Measurements from ENCODE around the gene NPFFR1.
"Not testable (repeated sequence)": the region's sequence is repeated elsewhere in the genome, so short reads cannot be mapped to it uniquely, and the experiment has no call there.

DNA sequence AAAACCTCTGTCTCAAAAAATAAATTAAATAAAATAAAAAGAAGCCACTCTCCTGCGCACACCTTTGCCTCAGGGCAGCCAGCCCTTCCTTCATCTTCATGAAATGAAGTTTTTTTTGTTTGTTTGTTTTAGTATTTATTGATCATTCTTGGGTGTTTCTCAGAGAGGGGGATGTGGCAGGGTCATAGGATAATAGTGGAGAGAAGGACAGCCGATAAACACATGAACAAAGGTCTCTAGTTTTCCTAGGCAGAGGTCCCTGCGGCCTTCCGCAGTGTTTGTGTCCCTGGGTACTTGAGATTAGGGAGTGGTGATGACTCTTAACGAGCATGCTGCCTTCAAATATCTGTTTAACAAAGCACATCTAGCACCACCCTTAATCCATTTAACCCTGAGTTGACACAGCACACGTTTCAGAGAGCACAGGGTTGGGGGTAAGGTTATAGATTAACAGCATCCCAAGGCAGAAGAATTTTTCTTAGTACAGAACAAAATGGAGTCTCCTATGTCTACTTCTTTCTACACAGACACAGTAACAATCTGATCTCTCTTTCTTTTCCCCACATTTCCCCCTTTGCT is 45.8 kb downstream of the NPFFR1 start:
- TF ChIP-seq EP300, POLR2AphosphoS5, POLR2A (IDR thresholded peaks at IDR 0.05): not testable (repeated sequence)
- TF ChIP-seq, protein P1, sequence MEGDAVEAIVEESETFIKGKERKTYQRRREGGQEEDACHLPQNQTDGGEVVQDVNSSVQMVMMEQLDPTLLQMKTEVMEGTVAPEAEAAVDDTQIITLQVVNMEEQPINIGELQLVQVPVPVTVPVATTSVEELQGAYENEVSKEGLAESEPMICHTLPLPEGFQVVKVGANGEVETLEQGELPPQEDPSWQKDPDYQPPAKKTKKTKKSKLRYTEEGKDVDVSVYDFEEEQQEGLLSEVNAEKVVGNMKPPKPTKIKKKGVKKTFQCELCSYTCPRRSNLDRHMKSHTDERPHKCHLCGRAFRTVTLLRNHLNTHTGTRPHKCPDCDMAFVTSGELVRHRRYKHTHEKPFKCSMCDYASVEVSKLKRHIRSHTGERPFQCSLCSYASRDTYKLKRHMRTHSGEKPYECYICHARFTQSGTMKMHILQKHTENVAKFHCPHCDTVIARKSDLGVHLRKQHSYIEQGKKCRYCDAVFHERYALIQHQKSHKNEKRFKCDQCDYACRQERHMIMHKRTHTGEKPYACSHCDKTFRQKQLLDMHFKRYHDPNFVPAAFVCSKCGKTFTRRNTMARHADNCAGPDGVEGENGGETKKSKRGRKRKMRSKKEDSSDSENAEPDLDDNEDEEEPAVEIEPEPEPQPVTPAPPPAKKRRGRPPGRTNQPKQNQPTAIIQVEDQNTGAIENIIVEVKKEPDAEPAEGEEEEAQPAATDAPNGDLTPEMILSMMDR (IDR thresholded peaks at IDR 0.05), result not testable (repeated sequence)

All from suprapubic skin (tissue), 4 donors.